SK-N-SH (cell line): ENCODE data around the gene DNAJC9. TPM values are rescaled to one million over a fixed set of nuclear protein-coding genes. Genes with fewer than 3 reads are reported as not detected.
A peak's percentile ranks its signal among the peaks of the same experiment; 100 is the strongest.

Experiments
- CTCF ChIA-PET: fragments of 300-600, 350-600 bp; formaldehyde crosslinking; extraction: SDS; loops from one replicate; lab custom pipeline; 2021; lab: Yijun Ruan, JAX
- POLR2A ChIA-PET: fragments of 350-600 bp; sonication (Branson Sonifier 250); formaldehyde crosslinking; extraction: SDS; loops from one replicate; lab custom pipeline; 2020; ENCODE audit warnings: antibody characterized with exemption, inconsistent platforms; lab: Yijun Ruan, JAX
- DNase-seq: peaks from one replicate; pipeline ENCODE4 v3.0.0; 2012
- H2AFZ ChIP-seq: fragments of 200-600 bp; sonication (generic); 2 replicates; pipeline ENCODE4 v1.8.1; 2016; ENCODE audit warnings: antibody characterized with exemption, mild to moderate bottlenecking, low read depth
- H3F3A ChIP-seq: fragments of 200-600 bp; sonication (generic); replicated peaks from 2 replicates; pipeline ENCODE3; 2016; ENCODE audit warnings: antibody characterized with exemption, mild to moderate bottlenecking; ENCODE audit not compliant: insufficient read depth
- H3K27ac ChIP-seq, 2 experiments: fragments of 200-500 bp in 1 of 2; fragments of 200-600 bp in 1 of 2; sonication (Bioruptor generic) in 1 of 2; sonication (generic), shearing (Covaris generic) in 1 of 2; 2 replicates each; pipeline versions ENCODE4 v1.5.1 to v1.6.1; 2014 to 2016; ENCODE audit warnings: low read depth in 2 of 2, inconsistent platforms in 1 of 2, low read length in 1 of 2, mild to moderate bottlenecking in 1 of 2, mixed read lengths in 1 of 2
- H3K27me3 ChIP-seq: fragments of 200-600 bp; sonication (generic), shearing (Covaris generic); 2 replicates; pipeline ENCODE4 v1.6.1; 2016; ENCODE audit warnings: mixed run types; ENCODE audit not compliant: insufficient read depth
- H3K36me3 ChIP-seq, 2 experiments: fragments of 200-500 bp in 1 of 2; fragments of 200-600 bp in 1 of 2; sonication (Bioruptor generic) in 1 of 2; sonication (generic) in 1 of 2; replicated peaks in 1 of 2; 2 replicates each; pipeline versions ENCODE3 to v1.5.1; 2014 to 2016; ENCODE audit warnings: low read length in 1 of 2, mild to moderate bottlenecking in 1 of 2; ENCODE audit not compliant: insufficient read depth in 2 of 2, control insufficient read depth in 1 of 2
- H3K4me1 ChIP-seq, 2 experiments: fragments of 200-500 bp in 1 of 2; fragments of 200-600 bp in 1 of 2; sonication (Bioruptor generic) in 1 of 2; sonication (generic), shearing (Covaris generic) in 1 of 2; 2 replicates each; pipeline versions ENCODE4 v1.5.1 to v1.6.1; 2014 to 2016; ENCODE audit warnings: low read depth in 1 of 2, low read length in 1 of 2, mixed run types in 1 of 2; ENCODE audit not compliant: insufficient read depth in 2 of 2, control insufficient read depth in 1 of 2
- H3K4me2 ChIP-seq: fragments of 200-600 bp; sonication (generic), shearing (Covaris generic); 2 replicates; pipeline ENCODE4 v1.6.1; 2017; ENCODE audit warnings: mixed run types
- H3K4me3 ChIP-seq, 2 experiments: fragments of 200-500 bp in 1 of 2; fragments of 200-600 bp in 1 of 2; sonication (Bioruptor generic) in 1 of 2; sonication (generic), shearing (Covaris generic) in 1 of 2; 2 replicates each; pipeline versions ENCODE4 v1.5.1 to v1.8.1; 2014 to 2016; ENCODE audit warnings: low read depth in 2 of 2, inconsistent platforms in 1 of 2, low read length in 1 of 2, mild to moderate bottlenecking in 1 of 2, mixed read lengths in 1 of 2, moderate library complexity in 1 of 2
- H3K79me2 ChIP-seq: fragments of 200-600 bp; sonication (generic); 2 replicates; pipeline ENCODE4 v1.8.1; 2017; ENCODE audit warnings: mild to moderate bottlenecking; ENCODE audit not compliant: insufficient read depth
- H3K9ac ChIP-seq: fragments of 200-600 bp; sonication (generic); 2 replicates; pipeline ENCODE4 v1.6.1; 2017; ENCODE audit warnings: mixed run types
- H3K9me2 ChIP-seq: fragments of 200-600 bp; sonication (generic); 2 replicates; pipeline ENCODE4 v1.6.1; 2017; ENCODE audit warnings: mixed run types
- H3K9me3 ChIP-seq: fragments of 200-600 bp; sonication (generic); 2 replicates; pipeline ENCODE4 v1.6.1; 2017; ENCODE audit warnings: mixed run types, mild to moderate bottlenecking, moderate library complexity
- H4K20me1 ChIP-seq: fragments of 200-600 bp; sonication (generic); 2 replicates; pipeline ENCODE4 v1.6.1; 2017; ENCODE audit warnings: mild to moderate bottlenecking, mixed run types; ENCODE audit not compliant: insufficient read depth
- CTCF ChIP-seq: fragments of 200-600 bp; sonication (generic); IDR thresholded peaks from 2 replicates; pipeline ENCODE4 v1.6.1; 2017; ENCODE audit warnings: antibody characterized with exemption, mild to moderate bottlenecking, moderate library complexity
- ELF1 ChIP-seq: IDR thresholded peaks from 2 replicates; pipeline ENCODE4 v1.4.0; 2012
- EP300 ChIP-seq, 2 experiments: IDR thresholded peaks; 2 replicates each; pipeline versions ENCODE4 v1.4.0 to v1.6.1; 2012; ENCODE audit warnings: borderline replicate concordance in 1 of 2, low read depth in 1 of 2, low read length in 1 of 2
- FOXJ3 ChIP-seq: sonication (generic); formaldehyde crosslinking; IDR thresholded peaks from 2 replicates; pipeline ENCODE4 v1.5.1; 2020; ENCODE audit warnings: mild to moderate bottlenecking, missing genetic modification reagents
- FOXM1 ChIP-seq: IDR thresholded peaks from 2 replicates; pipeline ENCODE4 v1.4.0; 2012; ENCODE audit warnings: low read depth, mild to moderate bottlenecking
- GATA2 ChIP-seq: sonication (generic); formaldehyde crosslinking; IDR thresholded peaks from 2 replicates; pipeline ENCODE4 v1.5.0; 2020; ENCODE audit warnings: mild to moderate bottlenecking, missing genetic modification reagents
- MAX ChIP-seq: IDR thresholded peaks from 2 replicates; pipeline ENCODE4 v1.4.0; 2012; ENCODE audit warnings: low read depth
- MEF2A ChIP-seq: IDR thresholded peaks from 2 replicates; pipeline ENCODE4 v1.4.0; 2012; ENCODE audit warnings: low read depth, borderline replicate concordance
- NFIC ChIP-seq: IDR thresholded peaks from 2 replicates; pipeline ENCODE4 v1.4.0; 2012; ENCODE audit warnings: borderline replicate concordance
- NRF1 ChIP-seq: IDR thresholded peaks from 2 replicates; pipeline ENCODE4 v1.6.1; 2012; ENCODE audit warnings: low read depth, mild to moderate bottlenecking, low read length
- PBX3 ChIP-seq: IDR thresholded peaks from 2 replicates; pipeline ENCODE4; 2012
- POLR2AphosphoS5 ChIP-seq: IDR thresholded peaks from 2 replicates; pipeline ENCODE4 v1.6.1; 2012; ENCODE audit warnings: low read depth, low read length
- RAD21 ChIP-seq: IDR thresholded peaks from 2 replicates; pipeline ENCODE4 v1.6.1; 2012; ENCODE audit warnings: mild to moderate bottlenecking, low read length
- REST ChIP-seq: IDR thresholded peaks from 2 replicates; pipeline ENCODE4 v1.6.1; 2012; ENCODE audit warnings: mild to moderate bottlenecking, low read depth, low read length, moderate library complexity
- RFX5 ChIP-seq: IDR thresholded peaks from 2 replicates; pipeline ENCODE4 v1.6.1; 2012; ENCODE audit warnings: mild to moderate bottlenecking, improper control_type of control experiment, low read length
- RXRA ChIP-seq: IDR thresholded peaks from 2 replicates; pipeline ENCODE4 v1.4.0; 2012; ENCODE audit warnings: low read depth, mild to moderate bottlenecking, borderline replicate concordance
- SIN3A ChIP-seq: IDR thresholded peaks from 2 replicates; pipeline ENCODE4 v1.6.1; 2012; ENCODE audit warnings: low read depth, mild to moderate bottlenecking, low read length, moderate library complexity, borderline replicate concordance
- SMC3 ChIP-seq: IDR thresholded peaks from 2 replicates; pipeline ENCODE4 v1.6.1; 2012; ENCODE audit warnings: low read depth, low read length, improper control_type of control experiment
- TEAD4 ChIP-seq: IDR thresholded peaks from 2 replicates; pipeline ENCODE4 v1.4.0; 2012; ENCODE audit warnings: mild to moderate bottlenecking, borderline replicate concordance; ENCODE audit not compliant: insufficient read depth
- YY1 ChIP-seq: IDR thresholded peaks from 2 replicates; pipeline ENCODE4 v1.4.0; 2012; ENCODE audit warnings: low read depth, mild to moderate bottlenecking
- ZBTB33 ChIP-seq: IDR thresholded peaks from 2 replicates; pipeline ENCODE4 v1.4.0; 2012; ENCODE audit warnings: low read depth, borderline replicate concordance
- WGBS: methylation state at CpG from one replicate; pipeline ENCODE4 v1.1.6; 2017; ENCODE audit warnings: low lambda C conversion rate; 5-methylcytosine and 5-hydroxymethylcytosine counted together
- polyA plus RNA-seq, 3 experiments: library from polyadenylated mRNA; depleted of rRNA; stranded (reverse); fragments of >200 nt; gene quantifications; 2 replicates each; pipeline ENCODE4 v1.2.3, GENCODE V29; 2012

The DNAJC9 gene
- polyA plus RNA-seq, 1 of the 3 experiments (the other 2 are of a cell fraction) = 23.9 TPM

GRCh38 chr10:73262105-73262730 is 15.2 kb upstream of the DNAJC9 start (continued):
- no peak for TF ChIP-seq NRF1
- no peak for TF ChIP-seq FOXM1
- 0 out of 2 replicates have a peak, but pooled peaks have one; percentile 71 for TF ChIP-seq SIN3A
- no peak for TF ChIP-seq ELF1
- TF ChIP-seq RAD21 = no peak
- TF ChIP-seq TEAD4 = no peak
- TF ChIP-seq EP300 (IDR thresholded peaks at IDR 0.05; ENCODE audit: borderline replicate concordance in 1 of 2, low read depth in 1 of 2, low read length in 1 of 2) = peak in 1 of 2 experiments; percentile 40; a peak in 1 of 4 replicates
- TF ChIP-seq YY1 = no peak
- TF ChIP-seq CTCF = no peak
- TF ChIP-seq RFX5 = no peak
- TF ChIP-seq FOXJ3 (CRISPR knock-in tag) = no peak
- TF ChIP-seq GATA2 (CRISPR knock-in tag) = no peak
- peak; percentile 34; the same call in 1 of the 2 replicates for TF ChIP-seq MAX
- TF ChIP-seq SMC3 = no peak
- no peak for TF ChIP-seq RXRA
- TF ChIP-seq NFIC = peak; percentile 27; the same call in 1 of the 2 replicates
- TF ChIP-seq, all 33 proteins: peak for 10

GRCh38 chr10:73261362-73261995 is 14.4 kb upstream of the DNAJC9 start:
- H3K79me2 ChIP-seq = no peaks in the 10 kb centered on the region
- TF ChIP-seq YY1 (no peak), MEF2A (no peak), PBX3 (no peak), POLR2AphosphoS5 (no peak), FOXM1 (no peak), TEAD4 (no peak), RAD21 (no peak), ZBTB33 (no peak), EP300 (IDR thresholded peaks at IDR 0.05; ENCODE audit: borderline replicate concordance in 1 of 2, low read depth in 1 of 2, low read length in 1 of 2) (no peak), REST (no peak), SIN3A (no peak)
- H3K4me2 ChIP-seq = no peak overlapping the region
- H3K9me2 ChIP-seq = no peaks in the 10 kb centered on the region
- no peak for DNase-seq
- peaks cover 0 to 15% of the 10 kb centered on the region in 2 experiments; a peak in 2 of 4 replicates for H3K4me1 ChIP-seq
- H4K20me1 ChIP-seq = no peaks in the 10 kb centered on the region
- no peaks in the 10 kb centered on the region for H3K9me3 ChIP-seq
- peak overlapping the region; percentile 58; the same call in 1 of the 2 replicates for H2AFZ ChIP-seq
- ChIA-PET POLR2A (interaction anchor here (1.1 kb wide), 1 partner anchor 9 kb away, joined by 3 read pairs; the partner anchor contains the start of gene MRPS16), CTCF (interaction anchor here (1.1 kb wide), 1 partner anchor 383 kb away, joined by 6 read pairs; no protein-coding TSS in a partner anchor)
- H3K27me3 ChIP-seq = no peaks in the 10 kb centered on the region
- no peaks in the 10 kb centered on the region for H3K36me3 ChIP-seq
- H3K9ac ChIP-seq = no peak overlapping the region
- no peak overlapping the region for H3K4me3 ChIP-seq
- peak overlapping the region in 1 of 2 experiments; percentile 49; a peak in 2 of 4 replicates for H3K27ac ChIP-seq
- WGBS = 88% methylated on average over 9 of the region's 9 CpGs
- H3F3A ChIP-seq = peaks cover 16% of the 10 kb centered on the region
